ENCODE data around the gene PRSS50. TPM values are rescaled to one million over a fixed set of nuclear protein-coding genes. Genes with fewer than 3 reads are reported as not detected.
"Not testable (repeated sequence)": the region's sequence is repeated elsewhere in the genome, so short reads cannot be mapped to it uniquely, and the experiment has no call there.

PRSS50 gene
- total RNA-seq, 2 donors from 2014 or later, result 0.14 to 0.80 TPM

DNA sequence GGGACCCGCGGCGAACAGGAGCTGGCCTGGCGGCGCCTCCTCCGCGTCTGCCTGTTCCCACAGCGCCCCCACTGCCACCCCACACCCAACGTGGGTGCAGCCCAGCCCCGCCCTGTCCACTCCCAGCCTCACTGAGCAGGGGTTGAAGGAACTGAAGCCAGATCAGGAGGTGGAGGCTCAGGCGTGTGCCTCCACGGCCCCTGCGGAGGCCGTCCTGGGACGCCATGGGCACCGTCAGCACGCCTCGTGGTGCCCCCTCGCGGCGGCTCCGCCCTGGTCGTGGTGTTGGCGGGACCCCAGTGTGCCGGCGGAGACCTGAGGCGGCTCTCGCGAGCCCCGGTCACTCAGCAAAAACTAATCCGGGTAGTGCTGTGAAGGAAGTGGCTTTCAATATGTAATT lies 39.0 kb upstream of the PRSS50 start:
- Histone ChIP-seq H3K27ac (no peak overlapping the region), H3K4me3 (no peak overlapping the region), H3K4me1 (replicated peaks) (no peaks in the 10 kb centered on the region), H3K27me3 (replicated peaks; ENCODE audit: insufficient read depth) (no peaks in the 10 kb centered on the region), H3K9me3 (no peaks in the 10 kb centered on the region), H3K36me3 (no peaks in the 10 kb centered on the region)
- intact Hi-C loops (cut with DNase I), result no loop called here
- no peak for DNase-seq (ENCODE audit: low spot score)
- TF ChIP-seq POLR2AphosphoS5 (IDR thresholded peaks at IDR 0.05), result no peak
- TF ChIP-seq POLR2A (IDR thresholded peaks at IDR 0.05), result no peak
- TF ChIP-seq, protein P1, sequence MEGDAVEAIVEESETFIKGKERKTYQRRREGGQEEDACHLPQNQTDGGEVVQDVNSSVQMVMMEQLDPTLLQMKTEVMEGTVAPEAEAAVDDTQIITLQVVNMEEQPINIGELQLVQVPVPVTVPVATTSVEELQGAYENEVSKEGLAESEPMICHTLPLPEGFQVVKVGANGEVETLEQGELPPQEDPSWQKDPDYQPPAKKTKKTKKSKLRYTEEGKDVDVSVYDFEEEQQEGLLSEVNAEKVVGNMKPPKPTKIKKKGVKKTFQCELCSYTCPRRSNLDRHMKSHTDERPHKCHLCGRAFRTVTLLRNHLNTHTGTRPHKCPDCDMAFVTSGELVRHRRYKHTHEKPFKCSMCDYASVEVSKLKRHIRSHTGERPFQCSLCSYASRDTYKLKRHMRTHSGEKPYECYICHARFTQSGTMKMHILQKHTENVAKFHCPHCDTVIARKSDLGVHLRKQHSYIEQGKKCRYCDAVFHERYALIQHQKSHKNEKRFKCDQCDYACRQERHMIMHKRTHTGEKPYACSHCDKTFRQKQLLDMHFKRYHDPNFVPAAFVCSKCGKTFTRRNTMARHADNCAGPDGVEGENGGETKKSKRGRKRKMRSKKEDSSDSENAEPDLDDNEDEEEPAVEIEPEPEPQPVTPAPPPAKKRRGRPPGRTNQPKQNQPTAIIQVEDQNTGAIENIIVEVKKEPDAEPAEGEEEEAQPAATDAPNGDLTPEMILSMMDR (IDR thresholded peaks at IDR 0.05), result no peak
- 92% methylated on average over 31 of the region's 31 CpGs for WGBS

- no peak for DNase-seq (ENCODE audit: low spot score)
- intact Hi-C loops (cut with DNase I), result no loop called here
- Histone ChIP-seq H3K4me1 (replicated peaks) (no peaks in the 10 kb centered on the region), H3K27me3 (replicated peaks; ENCODE audit: insufficient read depth) (no peaks in the 10 kb centered on the region), H3K4me3 (no peak overlapping the region), H3K9me3 (no peaks in the 10 kb centered on the region), H3K27ac (no peak overlapping the region), H3K36me3 (no peaks in the 10 kb centered on the region)
- TF ChIP-seq POLR2AphosphoS5 (IDR thresholded peaks at IDR 0.05), result no peak
- 93% methylated on average over 6 of the region's 6 CpGs for WGBS
These were observed 38.0 kb upstream of the PRSS50 start for GRCh38 chr3:46755646-46756045.

DNA sequence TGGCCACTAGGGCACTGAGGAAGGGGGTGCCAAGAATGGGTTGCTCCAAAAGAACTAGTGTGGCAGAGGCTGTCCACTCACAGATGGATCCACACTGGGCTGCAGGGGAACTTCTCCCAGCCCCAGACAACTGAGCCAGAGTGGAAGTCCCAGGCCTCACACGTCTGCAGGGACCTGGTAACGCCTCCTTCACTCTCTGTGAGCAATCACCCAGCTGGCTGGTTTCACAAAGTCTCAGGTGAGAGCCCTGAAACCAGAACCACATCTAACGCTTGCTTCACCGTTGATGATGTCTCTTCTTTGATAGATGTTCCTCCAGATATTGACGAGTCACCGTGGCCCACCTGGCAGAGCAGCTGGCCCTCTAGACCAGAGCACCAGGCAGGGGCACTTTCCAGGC lies 35.5 kb upstream of the PRSS50 start:
- H3K4me1 ChIP-seq (replicated peaks); H3K4me3 ChIP-seq; H3K27me3 ChIP-seq (replicated peaks; ENCODE audit: insufficient read depth); DNase-seq (ENCODE audit: low spot score); intact Hi-C loops (cut with DNase I); H3K27ac ChIP-seq; H3K9me3 ChIP-seq; H3K36me3 ChIP-seq: not testable (repeated sequence)
- 84% methylated on average over 6 of the region's 6 CpGs for WGBS

- WGBS, result 96% methylated on average over 41 of the region's 41 CpGs
- intact Hi-C loops (cut with DNase I), result no loop called here
- Histone ChIP-seq H3K4me3 (no peak overlapping the region), H3K4me1 (replicated peaks) (no peaks in the 10 kb centered on the region), H3K9me3 (no peaks in the 10 kb centered on the region), H3K27me3 (replicated peaks; ENCODE audit: insufficient read depth) (no peaks in the 10 kb centered on the region), H3K36me3 (no peaks in the 10 kb centered on the region), H3K27ac (no peak overlapping the region)
- TF ChIP-seq, protein P1 (IDR thresholded peaks at IDR 0.05), result no peak
- TF ChIP-seq POLR2AphosphoS5 (IDR thresholded peaks at IDR 0.05) (no peak), POLR2A (IDR thresholded peaks at IDR 0.05) (no peak)
- no peak for DNase-seq (ENCODE audit: low spot score)
These were observed 32.9 kb upstream of the PRSS50 start for GRCh38 chr3:46750555-46751038.

GRCh38 chr3:46749129-46749528 lies 31.5 kb upstream of the PRSS50 start:
- Histone ChIP-seq H3K4me3 (no peak overlapping the region), H3K36me3 (no peaks in the 10 kb centered on the region), H3K27ac (no peak overlapping the region), H3K4me1 (replicated peaks) (no peaks in the 10 kb centered on the region), H3K27me3 (replicated peaks; ENCODE audit: insufficient read depth) (no peaks in the 10 kb centered on the region), H3K9me3 (no peaks in the 10 kb centered on the region)
- TF ChIP-seq POLR2AphosphoS5 (IDR thresholded peaks at IDR 0.05) (no peak), POLR2A (IDR thresholded peaks at IDR 0.05) (no peak)
- TF ChIP-seq, protein P1 (IDR thresholded peaks at IDR 0.05), result no peak
- intact Hi-C loops (cut with DNase I), result no loop called here
- 90% methylated on average over 4 of the region's 4 CpGs for WGBS
- DNase-seq (ENCODE audit: low spot score), result no peak

- 71% methylated on average over 2 of the region's 2 CpGs for WGBS
- no peaks in the 10 kb centered on the region for H3K4me1 ChIP-seq (replicated peaks)
- TF ChIP-seq, protein P1 (IDR thresholded peaks at IDR 0.05), result no peak
- TF ChIP-seq POLR2A (IDR thresholded peaks at IDR 0.05) (no peak), POLR2AphosphoS5 (IDR thresholded peaks at IDR 0.05) (no peak)
- no peaks in the 10 kb centered on the region for H3K27me3 ChIP-seq (replicated peaks; ENCODE audit: insufficient read depth)
- H3K9me3 ChIP-seq, result no peaks in the 10 kb centered on the region
- no peak for DNase-seq (ENCODE audit: low spot score)
- no peak overlapping the region for H3K4me3 ChIP-seq
- no peak overlapping the region for H3K27ac ChIP-seq
- H3K36me3 ChIP-seq, result no peaks in the 10 kb centered on the region
- intact Hi-C loops (cut with DNase I), result no loop called here
These were observed 30.5 kb upstream of the PRSS50 start for GRCh38 chr3:46748170-46748569.

Measured in prostate gland (tissue), 2 donors.